AG04449 (cell line): ENCODE results near the gene ARHGAP45.

Experiments
- CTCF ChIA-PET: fragments of 350-600 bp; formaldehyde crosslinking; extraction: SDS; loops from one replicate; lab custom pipeline; 2021; ENCODE audit warnings: antibody characterized with exemption; lab: Yijun Ruan, JAX
- POLR2A ChIA-PET: fragments of 400-600, 350-600 bp; formaldehyde crosslinking; extraction: SDS; loops from one replicate; lab custom pipeline; 2020; ENCODE audit warnings: antibody characterized with exemption, inconsistent platforms; lab: Yijun Ruan, JAX
- DNase-seq: peaks from one replicate; pipeline ENCODE4 v3.0.0-alpha.2; 2010; ENCODE audit warnings: low read depth, low spot score
- H3K4me3 ChIP-seq: 2 replicates; pipeline ENCODE4 v1.5.1; 2011; ENCODE audit warnings: low read depth, mild to moderate bottlenecking, control low read depth, low read length
- CTCF ChIP-seq: IDR thresholded peaks from one replicate; pipeline ENCODE4 v1.5.1; 2011; ENCODE audit warnings: mild to moderate bottlenecking, moderate library complexity, low read length, control low read depth, inconsistent platforms; ENCODE audit not compliant: insufficient read depth; ENCODE audit errors: missing control alignments

The ARHGAP45 gene

GRCh38 chr19:1073063-1073955 is 6.3 kb downstream of the ARHGAP45 start:
- POLR2A ChIA-PET: interaction anchor here (0.6 kb wide), 1 partner anchor 13 kb away, joined by 3 read pairs; no protein-coding TSS in a partner anchor
- TF ChIP-seq CTCF: no peak
- H3K4me3 ChIP-seq: no peak overlapping the region
- DNase-seq: no peak
- CTCF ChIA-PET: interaction anchor here (1.2 kb wide), 1 partner anchor 9 kb away, joined by 3 read pairs; no protein-coding TSS in a partner anchor

- POLR2A ChIA-PET: no interaction called here
Observed at GRCh38 chr19:1073956-1074517, 7.1 kb downstream of the ARHGAP45 start.

DNA sequence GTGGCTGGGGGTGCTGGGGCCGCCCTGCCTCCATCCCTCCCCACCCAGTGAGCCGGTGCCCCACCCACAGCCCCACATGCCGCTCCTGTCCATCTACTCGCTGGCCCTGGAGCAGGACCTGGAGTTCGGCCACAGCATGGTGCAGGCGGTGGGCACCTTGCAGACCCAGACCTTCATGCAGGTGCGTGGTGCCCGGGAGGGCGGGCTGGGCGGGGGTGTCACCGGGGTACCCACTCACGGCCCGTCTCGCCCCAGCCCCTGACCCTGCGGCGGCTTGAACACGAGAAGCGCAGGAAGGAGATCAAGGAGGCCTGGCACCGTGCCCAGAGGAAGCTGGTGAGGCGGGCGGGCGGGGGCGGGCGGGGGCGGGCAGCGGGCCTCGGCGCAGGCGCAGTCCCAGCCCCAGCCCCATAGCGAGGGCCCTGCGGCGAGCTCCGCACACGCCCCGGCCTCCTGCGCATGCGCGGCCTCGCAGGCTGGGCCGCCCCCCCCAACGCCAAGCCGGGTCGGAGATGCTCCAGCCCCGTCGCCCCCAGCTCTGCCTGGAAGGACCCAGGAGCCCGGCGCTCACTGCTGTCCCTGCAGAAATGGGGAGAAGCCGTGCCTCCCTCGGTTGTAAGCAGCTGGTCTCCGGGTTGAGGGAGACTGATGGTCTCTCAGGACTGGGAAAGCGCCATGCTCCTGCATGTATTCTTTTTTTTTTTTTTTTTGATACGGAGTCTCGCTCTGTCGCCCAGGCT is 7.7 kb downstream of the ARHGAP45 start:
- TF ChIP-seq CTCF: no peak
- ChIA-PET CTCF (interaction anchor here (1.2 kb wide), 1 partner anchor 166 kb away, joined by 3 read pairs; no protein-coding TSS in a partner anchor), POLR2A (no interaction called here)
- H3K4me3 ChIP-seq: no peak overlapping the region
- DNase-seq: no peak

More at GRCh38 chr19:1073956-1074517, 7.1 kb downstream of the ARHGAP45 start:
- no peak overlapping the region for H3K4me3 ChIP-seq
- TF ChIP-seq CTCF: no peak
- CTCF ChIA-PET: no interaction called here
- DNase-seq: no peak

DNA sequence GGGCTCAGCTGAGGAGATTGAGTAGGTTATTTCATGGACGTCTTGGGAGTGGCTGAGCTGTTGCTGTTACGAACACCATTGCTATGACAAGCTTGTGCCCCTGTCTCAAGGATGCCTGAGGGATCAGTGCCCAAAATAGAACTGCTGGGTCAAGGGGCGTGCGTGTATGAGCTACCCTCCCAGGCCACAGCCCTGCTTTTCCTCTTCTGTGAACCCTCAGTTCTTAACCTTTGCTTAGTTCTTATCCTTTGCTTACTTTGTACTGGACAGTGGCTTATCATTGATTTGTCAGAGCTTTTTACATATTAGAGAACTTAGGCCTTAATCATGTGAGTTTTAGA is 9.0 kb downstream of the ARHGAP45 start:
- ChIA-PET CTCF (interaction anchor here (0.6 to 1.5 kb wide), 4 partner anchors 10 to 191 kb away, joined by 3 to 7 read pairs (median 3); no protein-coding TSS in a partner anchor), POLR2A (interaction anchor here (0.6 to 0.7 kb wide), 2 partner anchors 8 to 193 kb away, joined by 4 read pairs; partner anchors contain the start of gene CIRBP)
- no peak for TF ChIP-seq CTCF
- H3K4me3 ChIP-seq: no peak overlapping the region
- DNase-seq: no peak

DNA sequence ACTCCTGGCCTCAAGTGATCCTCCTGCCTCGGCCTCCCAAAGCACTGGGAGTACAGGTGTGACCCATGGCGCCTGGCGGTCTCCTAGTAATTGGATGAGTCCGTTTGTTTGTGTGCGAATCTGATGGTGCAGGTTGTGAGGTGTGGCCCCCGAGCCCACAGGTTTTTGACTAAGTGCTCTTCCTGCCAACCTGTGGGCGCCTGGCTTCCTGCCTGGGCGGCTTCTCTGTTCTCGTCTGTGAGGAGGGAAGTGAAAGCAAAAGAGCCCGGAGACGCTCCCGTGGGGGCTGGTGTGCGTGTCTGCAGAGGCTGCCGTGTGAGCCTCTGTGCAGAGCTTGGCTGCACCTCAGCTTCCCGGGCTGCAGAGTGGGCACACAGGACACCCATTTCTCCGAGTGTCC is 10.0 kb downstream of the ARHGAP45 start:
- H3K4me3 ChIP-seq: no peak overlapping the region
- no peak for TF ChIP-seq CTCF
- no peak for DNase-seq
- ChIA-PET POLR2A (no interaction called here), CTCF (interaction anchor here (1.5 kb wide), 1 partner anchor 12 kb away, joined by 7 read pairs; no protein-coding TSS in a partner anchor)
